ENCODE results near the gene ARID1B. TPM values are rescaled to one million over a fixed set of nuclear protein-coding genes. Genes with fewer than 3 reads are reported as not detected.
A peak's percentile ranks its signal among the peaks of the same experiment; 100 is the strongest.

ARID1B gene
- total and polyA plus RNA-seq, 2 of the 4 experiments (the other 2 are of a cell fraction), result 14.5 to 20.1 TPM

DNA sequence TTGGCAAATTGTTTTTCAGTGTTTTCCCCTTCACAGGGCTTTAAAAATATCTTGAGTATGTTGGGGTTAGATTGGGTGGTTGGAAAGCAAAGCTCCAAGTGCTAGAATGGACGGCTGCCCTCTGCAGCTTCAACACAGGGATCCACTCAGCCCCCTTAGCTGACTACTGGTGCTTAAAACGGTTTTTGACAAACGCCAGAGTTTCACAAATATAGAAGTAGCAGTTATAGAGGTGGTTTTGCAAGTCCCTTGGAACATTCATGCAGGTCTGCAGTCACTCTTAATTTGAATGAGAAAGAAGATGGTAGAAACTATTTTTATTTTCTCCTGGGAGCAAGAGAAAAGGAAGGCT, 175.9 kb downstream of the ARID1B start:
- Histone ChIP-seq H3K4me2 (ENCODE audit: low read depth, low read length) (peak overlapping the region; percentile 67), H3K14ac (replicated peaks; ENCODE audit: low read depth, low read length) (peak overlapping the region; percentile 26), H2BK5ac (ENCODE audit: low read depth, low read length, poor library complexity, severe bottlenecking) (peak overlapping the region; percentile 75), H3K23ac (ENCODE audit: low read depth, low read length) (peak overlapping the region; percentile 28), H3K27me3 (ENCODE audit: control insufficient read depth, insufficient read depth, low read length) (no peaks in the 10 kb centered on the region), H3K18ac (ENCODE audit: low read depth, low read length) (peak overlapping the region; percentile 22; the same call in 1 of the 2 replicates), H3K79me1 (ENCODE audit: low read depth in 1 of 2, low read length in 2 of 2) (peaks cover 34 to 66% of the 10 kb centered on the region in 2 experiments), H4K8ac (ENCODE audit: low read depth in 2 of 2, low read length in 2 of 2) (peak overlapping the region in 1 of 2 experiments; percentile 65; a peak in 2 of 4 replicates), H2AK5ac (ENCODE audit: low read depth, low read length) (no peak overlapping the region), H4K20me1 (ENCODE audit: insufficient read depth, low read length) (peaks cover 21% of the 10 kb centered on the region; the same call in 1 of the 2 replicates), H3K9me3 (ENCODE audit: control insufficient read depth, insufficient read depth, low read length) (no peaks in the 10 kb centered on the region), H2AFZ (replicated peaks; ENCODE audit: low read length, poor library complexity) (no peak overlapping the region), H3K4me3 (ENCODE audit: insufficient read depth, low read depth, low read length) (no peak overlapping the region), H2BK20ac (ENCODE audit: low read depth, low read length) (0 out of 2 replicates have a peak overlapping the region, but pooled peaks have one; percentile 13), H3K4me1 (ENCODE audit: control insufficient read depth, insufficient read depth, low read length) (peaks cover 20% of the 10 kb centered on the region), H3K56ac (ENCODE audit: extremely low read depth, insufficient read depth, low read length) (no peak overlapping the region), H3K9me1 (ENCODE audit: insufficient read depth, low read length) (peaks cover 19% of the 10 kb centered on the region), H3K36me3 (ENCODE audit: control insufficient read depth, insufficient read depth, low read length) (no peaks in the 10 kb centered on the region), H4K91ac (ENCODE audit: insufficient read depth, low read depth, low read length) (0 out of 2 replicates have a peak overlapping the region, but pooled peaks have one; percentile 9), H2BK15ac (ENCODE audit: low read depth, low read length) (no peak overlapping the region), H2BK120ac (ENCODE audit: low read depth, low read length) (peak overlapping the region; percentile 80), H3K4ac (ENCODE audit: low read depth, low read length) (peak overlapping the region; percentile 72), H3K9ac (ENCODE audit: low read depth, low read length) (no peak overlapping the region), H3K27ac (ENCODE audit: insufficient read depth, low read length) (peak overlapping the region; percentile 50), H4K5ac (ENCODE audit: low read depth, low read length) (no peak overlapping the region), H2AK9ac (replicated peaks; ENCODE audit: low read depth, low read length, poor library complexity) (no peak overlapping the region)
- ATAC-seq (ENCODE audit: low read depth) (peak; percentile 3; the same call in 1 of the 2 replicates), DNase-seq (no peak)
- TF ChIP-seq MXI1 (IDR thresholded peaks at IDR 0.05; ENCODE audit: borderline replicate concordance, low read depth, low read length), result no peak
- no peak for TF ChIP-seq MAZ (IDR thresholded peaks at IDR 0.05; ENCODE audit: borderline replicate concordance, low read depth, low read length)
- no peak for TF ChIP-seq RCOR1 (IDR thresholded peaks at IDR 0.05; ENCODE audit: insufficient replicate concordance, low read length)
- TF ChIP-seq RFX5 (IDR thresholded peaks at IDR 0.05; ENCODE audit: low read depth, low read length), result no peak
- no peak for TF ChIP-seq NFE2L2 (IDR thresholded peaks at IDR 0.05; ENCODE audit: low read depth, low read length)
- TF ChIP-seq, protein P1, sequence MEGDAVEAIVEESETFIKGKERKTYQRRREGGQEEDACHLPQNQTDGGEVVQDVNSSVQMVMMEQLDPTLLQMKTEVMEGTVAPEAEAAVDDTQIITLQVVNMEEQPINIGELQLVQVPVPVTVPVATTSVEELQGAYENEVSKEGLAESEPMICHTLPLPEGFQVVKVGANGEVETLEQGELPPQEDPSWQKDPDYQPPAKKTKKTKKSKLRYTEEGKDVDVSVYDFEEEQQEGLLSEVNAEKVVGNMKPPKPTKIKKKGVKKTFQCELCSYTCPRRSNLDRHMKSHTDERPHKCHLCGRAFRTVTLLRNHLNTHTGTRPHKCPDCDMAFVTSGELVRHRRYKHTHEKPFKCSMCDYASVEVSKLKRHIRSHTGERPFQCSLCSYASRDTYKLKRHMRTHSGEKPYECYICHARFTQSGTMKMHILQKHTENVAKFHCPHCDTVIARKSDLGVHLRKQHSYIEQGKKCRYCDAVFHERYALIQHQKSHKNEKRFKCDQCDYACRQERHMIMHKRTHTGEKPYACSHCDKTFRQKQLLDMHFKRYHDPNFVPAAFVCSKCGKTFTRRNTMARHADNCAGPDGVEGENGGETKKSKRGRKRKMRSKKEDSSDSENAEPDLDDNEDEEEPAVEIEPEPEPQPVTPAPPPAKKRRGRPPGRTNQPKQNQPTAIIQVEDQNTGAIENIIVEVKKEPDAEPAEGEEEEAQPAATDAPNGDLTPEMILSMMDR (conservative IDR thresholded peaks at IDR 0.05; ENCODE audit: low read depth, low read length), result no peak
- no peak for TF ChIP-seq CEBPB (IDR thresholded peaks at IDR 0.05; ENCODE audit: low read depth, low read length)
- TF ChIP-seq RAD21 (IDR thresholded peaks at IDR 0.05; ENCODE audit: low read length), result no peak
- TF ChIP-seq CHD1 (IDR thresholded peaks at IDR 0.05; ENCODE audit: low read depth, low read length), result no peak
- no peak for TF ChIP-seq POLR2A (IDR thresholded peaks at IDR 0.05; ENCODE audit: low read depth, low read length)
- no peak for TF ChIP-seq MAFK (IDR thresholded peaks at IDR 0.05; ENCODE audit: low read depth, low read length)
- CTCF ChIA-PET, result no interaction called here
- dilution Hi-C loops (cut with HindIII; ENCODE audit: low sequenced_read_pairs, unreplicated experiment) (no loop called here), intact Hi-C loops (cut with micrococcal nuclease) (loop anchor here (2.0 to 10.0 kb wide), 4 partner anchors 69 to 322 kb away; no protein-coding TSS in a partner anchor), in situ Hi-C loops (cut with MboI; ENCODE audit: low sequenced_read_pairs) (loop anchor here (10.0 kb wide), 1 partner anchor 168 kb away; no protein-coding TSS in a partner anchor)
- BruUV-seq (replicated peaks), result no TSS peak
- WGBS, 2 experiments (ENCODE audit: extremely low coverage in 2 of 2, insufficient read length in 1 of 2), result no CpG with 5 or more reads among the region's 3 CpGs
- POLR2A ChIA-PET (ENCODE audit: unreplicated experiment), result no interaction called here

Data from IMR-90 (cell line).